ENCODE results near the gene COL5A2.

COL5A2 gene

DNA sequence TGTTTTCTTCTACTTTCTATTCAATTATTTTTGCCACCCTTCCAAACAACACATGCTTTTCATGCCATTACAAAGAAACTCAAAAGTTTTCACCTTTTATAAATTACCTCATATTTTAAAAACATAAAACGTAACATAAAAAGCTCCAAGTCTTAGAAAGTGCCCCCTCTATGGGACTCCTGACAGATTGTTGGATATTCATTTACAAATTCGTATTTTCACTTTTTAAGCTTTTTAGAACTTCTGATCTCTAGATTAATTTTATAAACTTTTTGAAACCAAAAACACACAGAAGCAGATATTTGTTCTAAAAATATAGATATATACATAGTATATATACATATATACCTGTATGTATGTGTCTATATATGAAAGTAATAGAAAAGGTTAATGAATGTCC, 1.5 kb downstream of the COL5A2 start:
- no peak for DNase-seq

GRCh38 chr2:189177251-189177840, 2.2 kb downstream of the COL5A2 start:
- DNase-seq = no peak

- no peak for DNase-seq
Measured at GRCh38 chr2:189176516-189176915, 3.0 kb downstream of the COL5A2 start.

- no peak for DNase-seq
Measured at GRCh38 chr2:189175869-189176433, 3.6 kb downstream of the COL5A2 start.

GRCh38 chr2:189171956-189172609, 7.5 kb downstream of the COL5A2 start:
- no peak for DNase-seq

DNA sequence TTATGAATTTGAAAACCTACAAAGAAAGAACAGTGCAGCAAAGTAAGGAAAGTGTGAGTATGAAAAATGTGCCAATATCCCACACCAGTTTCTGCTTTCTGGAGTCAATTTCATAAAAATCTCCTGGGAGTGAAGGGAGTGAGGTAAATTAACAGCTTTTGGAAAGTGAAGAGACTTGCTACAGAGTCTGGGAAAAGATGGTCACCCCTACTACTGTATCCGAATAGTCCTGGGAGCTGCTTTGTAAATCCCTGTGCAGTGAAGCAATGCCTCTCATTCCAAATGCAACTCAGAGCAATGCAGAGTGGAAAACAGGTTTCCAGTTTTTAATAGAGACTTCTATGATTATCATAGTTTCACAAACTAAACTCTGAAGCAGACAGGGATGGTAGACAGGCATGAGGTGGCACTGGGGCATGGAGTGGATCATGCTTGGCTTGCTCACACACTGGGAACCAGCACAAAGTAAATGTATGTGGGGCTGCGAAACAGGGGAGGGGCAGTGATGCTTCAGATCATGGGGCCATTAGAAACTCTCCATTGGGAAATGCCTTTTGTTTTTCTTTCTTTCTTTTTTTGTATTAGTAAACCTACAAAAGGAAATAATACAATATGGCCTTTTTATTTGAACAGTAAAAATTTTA, 10.6 kb downstream of the COL5A2 start:
- DNase-seq = no peak

DNA sequence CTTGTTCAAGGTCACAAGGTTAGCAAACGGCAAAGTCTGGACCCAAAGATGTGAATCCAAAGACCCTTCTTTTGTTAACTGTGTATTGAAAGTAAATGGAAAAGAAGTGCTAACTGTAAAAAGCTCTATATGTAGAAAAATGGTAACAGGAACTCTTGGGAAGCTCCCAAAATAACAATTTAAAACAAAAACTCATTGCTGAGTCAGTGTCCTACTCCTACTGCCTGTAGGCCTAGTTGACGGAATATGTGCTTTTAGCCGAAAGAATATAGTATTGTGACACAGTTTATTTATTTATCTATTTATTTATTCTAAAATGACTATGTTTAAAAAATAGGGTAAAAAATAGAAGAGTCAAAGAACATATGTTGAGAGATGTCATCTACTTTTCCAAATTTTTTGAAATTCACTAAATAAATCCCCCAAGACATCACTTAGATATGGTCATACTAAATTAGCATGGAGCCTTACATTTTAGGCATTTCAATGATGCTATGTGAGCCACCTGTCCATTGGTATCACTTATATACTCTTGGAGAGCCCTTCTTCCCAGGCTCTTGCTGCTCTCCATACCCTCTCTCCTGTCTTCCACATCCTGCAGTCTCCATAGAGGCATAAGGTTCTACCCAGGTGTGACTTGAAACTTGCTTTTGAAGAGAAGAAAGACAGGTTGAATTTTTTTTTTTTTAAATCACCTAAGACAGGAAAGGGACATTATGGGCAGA, 13.7 kb downstream of the COL5A2 start:
- DNase-seq = no peak

GRCh38 chr2:189164746-189165145, 14.8 kb downstream of the COL5A2 start:
- no peak for DNase-seq

DNA sequence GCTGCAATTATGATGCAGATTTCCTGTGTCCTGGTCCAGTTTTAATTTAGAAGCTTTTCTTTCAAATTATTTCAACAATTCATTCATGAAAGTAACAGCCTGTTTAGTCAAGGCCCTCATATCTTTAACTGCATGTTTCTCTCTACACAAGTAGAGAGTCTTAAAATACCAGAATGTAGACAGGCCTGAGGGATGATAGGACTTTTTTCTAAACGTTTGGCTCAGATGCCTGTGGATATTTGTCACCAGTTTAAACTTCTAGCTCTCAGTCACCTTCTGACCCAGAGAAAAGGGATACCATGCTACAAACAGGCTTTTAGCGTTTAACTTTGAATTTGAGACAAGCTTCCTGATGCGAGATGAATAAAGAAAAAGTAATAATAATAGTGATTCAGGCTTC, 15.7 kb downstream of the COL5A2 start:
- DNase-seq = no peak

DNA sequence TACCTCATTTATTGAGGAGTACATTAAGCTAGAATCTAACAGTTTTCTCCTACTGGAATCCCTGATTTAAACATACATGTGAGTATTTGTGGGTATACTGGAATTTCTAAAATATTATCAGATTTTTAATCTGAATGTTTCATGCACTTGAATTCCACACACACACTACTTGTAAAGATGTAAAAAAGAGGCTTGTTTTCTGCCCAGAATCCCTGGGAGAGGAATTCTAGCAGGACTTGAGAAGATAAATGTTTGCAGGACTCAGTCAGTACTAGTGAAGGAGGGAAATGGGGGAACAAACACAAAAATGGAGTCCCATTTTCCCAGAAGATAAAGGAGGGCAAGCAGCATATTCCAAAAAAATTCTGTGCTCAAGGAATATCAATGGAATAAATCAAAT, 17.0 kb downstream of the COL5A2 start:
- DNase-seq = no peak

GRCh38 chr2:189161894-189162293, 17.7 kb downstream of the COL5A2 start:
- DNase-seq = no peak

GRCh38 chr2:189159717-189160116, 19.8 kb downstream of the COL5A2 start:
- DNase-seq = no peak

DNA sequence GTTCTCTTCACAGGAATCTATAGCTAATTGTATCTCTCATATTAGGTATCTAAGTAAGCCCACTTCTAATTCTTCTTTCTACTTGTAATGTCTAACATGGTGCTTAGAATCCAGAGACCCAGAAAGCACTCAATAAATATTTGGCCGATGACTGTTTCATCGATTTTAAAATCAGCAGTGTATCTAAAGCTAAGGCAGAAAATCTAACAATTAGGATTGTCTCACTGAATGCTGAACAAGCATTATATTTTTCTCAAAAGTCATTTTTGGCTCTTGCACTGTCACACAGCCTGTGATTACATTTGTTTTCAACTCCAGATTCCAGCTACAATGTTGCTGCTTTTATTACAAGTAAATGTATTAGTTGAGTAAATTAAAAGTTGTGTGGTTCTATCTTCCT, 20.3 kb downstream of the COL5A2 start:
- no peak for DNase-seq

GRCh38 chr2:189157939-189158338, 21.6 kb downstream of the COL5A2 start:
- no peak for DNase-seq

DNA sequence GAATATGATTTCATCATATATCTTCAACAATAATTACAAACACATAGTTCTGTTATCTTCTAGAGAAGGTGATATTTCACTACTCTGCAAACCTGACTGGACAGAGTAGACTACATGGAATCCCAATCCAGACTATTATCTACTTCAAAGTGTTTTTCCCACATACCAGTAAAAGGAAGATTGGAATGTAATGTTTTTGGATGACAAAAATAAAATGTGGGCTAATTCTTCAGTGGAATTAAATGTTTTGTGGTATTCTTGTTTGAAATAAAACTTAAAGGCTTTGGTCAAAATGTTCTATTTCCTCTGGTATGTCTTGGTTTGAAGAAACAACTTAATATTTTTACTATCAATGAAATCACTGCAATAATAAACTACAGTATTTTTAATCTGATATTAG, 22.1 kb downstream of the COL5A2 start:
- DNase-seq = no peak

DNA sequence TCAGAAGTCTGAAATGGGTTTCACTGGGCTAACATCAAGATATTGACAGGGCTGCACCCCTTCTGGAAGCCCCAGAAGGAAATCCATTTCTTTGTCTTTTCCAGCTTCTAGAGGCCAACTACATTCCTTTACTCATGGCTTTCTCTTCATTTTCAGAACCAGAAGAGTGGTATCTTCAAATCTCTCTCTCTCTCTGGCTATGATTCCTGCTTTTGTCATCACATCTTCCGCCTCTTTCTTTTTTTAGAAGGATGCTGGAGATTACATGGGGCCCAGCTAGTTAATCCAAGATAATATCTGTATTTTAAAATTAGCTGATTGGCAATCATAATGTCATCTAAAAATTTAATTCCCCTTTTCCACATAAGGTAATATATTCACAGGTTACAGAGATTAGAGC, 23.8 kb downstream of the COL5A2 start:
- no peak for DNase-seq

GRCh38 chr2:189153619-189154018, 25.9 kb downstream of the COL5A2 start:
- no peak for DNase-seq

DNA sequence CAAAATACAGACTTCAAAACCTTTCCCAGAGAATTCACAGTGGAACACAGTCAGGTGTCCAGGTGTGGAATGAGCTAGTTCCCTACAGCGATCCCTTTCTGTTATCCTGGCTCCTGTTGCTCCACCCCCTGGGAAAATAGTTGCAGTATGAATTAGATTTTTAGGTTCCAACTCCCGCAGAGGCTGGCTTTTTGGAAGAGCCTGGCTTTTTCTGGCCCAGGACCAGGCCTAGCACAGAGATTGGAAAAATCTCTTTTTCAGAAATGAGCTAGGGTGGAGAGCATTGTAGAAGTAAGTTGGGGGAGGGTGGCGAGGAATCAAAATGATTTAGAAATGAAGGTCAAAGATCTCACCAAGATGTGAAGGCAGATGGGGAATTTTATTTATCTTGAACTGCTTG, 27.1 kb downstream of the COL5A2 start:
- DNase-seq = no peak

- DNase-seq = no peak
Measured at GRCh38 chr2:189151906-189152305, 27.7 kb downstream of the COL5A2 start.

- peak; percentile 13 to 77 for DNase-seq
Measured at GRCh38 chr2:189150033-189150432, 29.5 kb downstream of the COL5A2 start.

DNA sequence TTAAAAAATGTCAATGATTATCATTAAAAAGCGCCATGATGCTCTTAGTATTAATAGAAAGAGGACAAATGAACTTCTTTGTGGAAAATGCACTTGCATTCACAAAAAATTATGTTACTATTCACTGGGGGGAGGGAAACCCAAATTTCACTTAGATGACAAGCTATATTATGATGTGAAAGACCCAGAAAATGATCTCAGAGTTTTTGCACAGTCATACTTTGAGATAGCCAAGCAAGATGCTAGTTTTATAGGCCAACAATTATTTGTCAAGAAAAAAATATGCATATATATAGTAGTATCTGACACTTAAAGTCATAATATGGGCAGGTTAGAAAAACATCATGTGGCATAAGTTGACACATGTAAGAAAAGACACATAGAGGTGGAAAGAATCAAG, 31.6 kb downstream of the COL5A2 start:
- DNase-seq = no peak

GRCh38 chr2:189147361-189147760, 32.2 kb downstream of the COL5A2 start:
- no peak for DNase-seq

GRCh38 chr2:189146553-189146952, 33.0 kb downstream of the COL5A2 start:
- no peak for DNase-seq

Measured in NCI-H1930 (cell line).